Endothelial cell of umbilical vein (primary cell): ENCODE results near the gene TSEN34. TPM values are rescaled to one million over a fixed set of nuclear protein-coding genes. Genes with fewer than 3 reads are reported as not detected.

Experiments
- BruUV-seq: library from RNA; stranded (reverse); fragments of 400-500 nt; replicated peaks from 2 replicates; lab custom pipeline; 2021; lab: Mats Ljungman, UMichigan
- CTCF ChIA-PET: fragments of 300-600, 350-600 bp; sonication (Branson Sonifier 250); formaldehyde crosslinking; loops from one replicate; lab custom pipeline; 2021; ENCODE audit warnings: antibody characterized with exemption, inconsistent platforms; lab: Charles Lee
- POLR2A ChIA-PET: fragments of 300-600, 350-600 bp; sonication (Branson Sonifier 250); formaldehyde crosslinking; loops from one replicate; lab custom pipeline; 2021; ENCODE audit warnings: antibody characterized with exemption, inconsistent platforms; lab: Charles Lee
- DNase-seq: peaks from one replicate; pipeline ENCODE4 v3.0.0-alpha.2; 2011; ENCODE audit warnings: low read depth, low spot score
- FAIRE-seq: peaks from 2 replicates; lab custom pipeline; 2011; peaks lifted over from hg19 to GRCh38; lab: Jason Lieb, UNC
- H2AFZ ChIP-seq: 2 replicates; pipeline ENCODE4 v1.6.0; 2012; ENCODE audit warnings: low read depth, low read length, control low read depth, inconsistent platforms
- H3K27ac ChIP-seq: 2 replicates; pipeline ENCODE4 v1.5.1; 2011; ENCODE audit warnings: low read depth, mild to moderate bottlenecking, control low read depth, low read length, moderate library complexity; ENCODE audit not compliant: insufficient read depth
- H3K27me3 ChIP-seq, 2 experiments: 2 replicates each; pipeline versions ENCODE4 v1.6.0 to v1.6.1; 2011; ENCODE audit warnings: low read length in 2 of 2, mixed read lengths in 1 of 2; ENCODE audit not compliant: control insufficient read depth in 2 of 2, insufficient read depth in 2 of 2
- H3K36me3 ChIP-seq, 2 experiments: 2 replicates in 1 of 2; 3 replicates in 1 of 2; pipeline ENCODE4 v1.5.1; 2011; ENCODE audit warnings: low read length in 2 of 2, mild to moderate bottlenecking in 1 of 2, moderate library complexity in 1 of 2; ENCODE audit not compliant: control insufficient read depth in 2 of 2, insufficient read depth in 2 of 2; ENCODE audit errors: extremely low read depth in 1 of 2
- H3K4me1 ChIP-seq: 3 replicates; pipeline ENCODE4 v1.5.1; 2011; ENCODE audit warnings: mild to moderate bottlenecking, low read length; ENCODE audit not compliant: control insufficient read depth, insufficient read depth; ENCODE audit errors: extremely low read depth
- H3K4me2 ChIP-seq: 2 replicates; pipeline ENCODE4 v1.6.1; 2011; ENCODE audit warnings: low read length, control low read depth, mixed read lengths; ENCODE audit not compliant: insufficient read depth
- H3K4me3 ChIP-seq, 3 experiments: fragments of 200-600 bp in 1 of 3; sonication (generic), shearing (Covaris generic) in 1 of 3; replicated peaks in 1 of 3; 2 replicates each; pipeline ENCODE4 v1.5.1; 2011 to 2016; ENCODE audit warnings: control low read depth in 3 of 3, low read length in 3 of 3, mild to moderate bottlenecking in 2 of 3, inconsistent platforms in 1 of 3, low read depth in 1 of 3, moderate library complexity in 1 of 3; ENCODE audit not compliant: insufficient read depth in 1 of 3
- H3K79me2 ChIP-seq: 2 replicates; pipeline ENCODE4 v1.6.0; 2012; ENCODE audit warnings: low read length, inconsistent platforms; ENCODE audit not compliant: control insufficient read depth, insufficient read depth
- H3K9ac ChIP-seq: replicated peaks from 2 replicates; pipeline ENCODE3; 2011; ENCODE audit warnings: low read length, control low read depth; ENCODE audit not compliant: insufficient read depth; ENCODE audit errors: extremely low read depth
- H3K9me1 ChIP-seq: replicated peaks from 3 replicates; pipeline ENCODE4 v1.6.0; 2011; ENCODE audit warnings: mild to moderate bottlenecking, low read length; ENCODE audit not compliant: control insufficient read depth, insufficient read depth; ENCODE audit errors: extremely low read depth
- H3K9me3 ChIP-seq: replicated peaks from 2 replicates; pipeline ENCODE4 v1.5.1; 2012; ENCODE audit warnings: low read length, inconsistent platforms; ENCODE audit not compliant: control insufficient read depth, insufficient read depth
- H4K20me1 ChIP-seq: replicated peaks from 2 replicates; pipeline ENCODE3; 2011; ENCODE audit warnings: mild to moderate bottlenecking, low read length; ENCODE audit not compliant: control insufficient read depth, insufficient read depth; ENCODE audit errors: extremely low read depth
- CTCF ChIP-seq, 2 donors: IDR thresholded peaks; 1 replicate in 1 of 2; 2 replicates in 1 of 2; pipeline ENCODE4 v1.5.1; 2011; ENCODE audit warnings: low read length in 2 of 2, mild to moderate bottlenecking in 2 of 2, moderate library complexity in 2 of 2, control low read depth in 1 of 2, inconsistent platforms in 1 of 2, low read depth in 1 of 2; ENCODE audit not compliant: insufficient read depth in 1 of 2; ENCODE audit errors: extremely low read depth in 1 of 2
- EZH2 ChIP-seq: IDR thresholded peaks from 2 replicates; pipeline ENCODE4 v1.6.1; 2012; ENCODE audit warnings: borderline replicate concordance, low read depth, mild to moderate bottlenecking, moderate library complexity, low read length, inconsistent platforms; ENCODE audit not compliant: severe bottlenecking
- FOS ChIP-seq: IDR thresholded peaks from 2 replicates; pipeline ENCODE4 v1.6.1; 2011; ENCODE audit warnings: mild to moderate bottlenecking, low read length, moderate library complexity, borderline replicate concordance; ENCODE audit not compliant: insufficient read depth
- GATA2 ChIP-seq: IDR thresholded peaks from 2 replicates; pipeline ENCODE4 v1.7.0; 2011; ENCODE audit warnings: low read depth, mild to moderate bottlenecking, moderate library complexity, mixed read lengths, low read length; ENCODE audit not compliant: insufficient read length, insufficient read depth
- JUN ChIP-seq: IDR thresholded peaks from 2 replicates; pipeline ENCODE4 v1.6.1; 2011; ENCODE audit warnings: borderline replicate concordance, low read depth; ENCODE audit not compliant: insufficient read length, insufficient read depth
- MAX ChIP-seq: IDR thresholded peaks from 2 replicates; pipeline ENCODE4 v1.6.1; 2011; ENCODE audit not compliant: insufficient read depth, insufficient read length
- MYC ChIP-seq: IDR thresholded peaks from one replicate; pipeline ENCODE4 v1.6.1; 2011; ENCODE audit warnings: mild to moderate bottlenecking, low read depth, low read length
- POLR2A ChIP-seq: IDR thresholded peaks from 2 replicates; pipeline ENCODE4 v1.6.1; 2012; ENCODE audit warnings: low read depth, mild to moderate bottlenecking, control low read depth, low read length
- POLR2AphosphoS5 ChIP-seq: IDR thresholded peaks from 2 replicates; pipeline ENCODE4 v1.6.1; 2012; ENCODE audit warnings: low read depth, mild to moderate bottlenecking, control low read depth, low read length, moderate library complexity; ENCODE audit not compliant: insufficient read depth
- dilution Hi-C: fragments of 300-500 bp; cut with MboI; formaldehyde crosslinking; loops from one replicate; pipeline ENCODE4 v1.15.0; 2019; ENCODE audit warnings: low sequenced_read_pairs; ENCODE audit not compliant: extremely low pct_ligation_motif_present
- intact Hi-C: fragments of 100-400 bp; cut with micrococcal nuclease; formaldehyde crosslinking; loops from one replicate; pipeline ENCODE4 v1.10.0; 2022
- polyA plus RNA-seq, 4 experiments: library from polyadenylated mRNA; depleted of rRNA in 3 of 4; stranded (reverse) in 3 of 4; unstranded in 1 of 4; fragments of >200 nt; gene quantifications; 2 replicates each; pipeline versions ENCODE4 v1.2.1 to v1.2.3, GENCODE V29; 2011 to 2012; ENCODE audit warnings: missing spikeins in 1 of 4
- total RNA-seq: library from RNA; stranded (reverse); gene quantifications from 2 replicates; pipeline ENCODE4 v1.2.3, GENCODE V29; 2021

TSEN34 gene
- total and polyA plus RNA-seq, 2 donors (not counting 3 experiments of a cell fraction or from before 2014, with no cell fraction given): 40.7 to 81.9 TPM

- intact Hi-C loops (loop anchor here (1.0 to 5.0 kb wide), 6 partner anchors 10 to 298 kb away; partner anchors contain the start of genes CNOT3, PRPF31, RPS9 and TFPT), dilution Hi-C loops (no loop called here)
- Histone ChIP-seq H3K27ac (peak within 1 kb of the TSS; percentile 71), H3K36me3 (peaks cover 6 to 23% of the 10 kb centered on the region in 2 experiments), H3K4me3 (peak within 1 kb of the TSS; percentile 56 to 80 (median 77)), H3K9ac (peak within 1 kb of the TSS; percentile 81), H4K20me1 (no peaks in the 10 kb centered on the region), H3K27me3 (peaks cover 0 to 8% of the 10 kb centered on the region in 2 experiments), H3K9me1 (no peaks in the 10 kb centered on the region), H3K79me2 (peaks cover 4% of the 10 kb centered on the region), H3K9me3 (no peaks in the 10 kb centered on the region), H2AFZ (peak within 1 kb of the TSS; percentile 73), H3K4me2 (peak within 1 kb of the TSS; percentile 76), H3K4me1 (peaks cover 18% of the 10 kb centered on the region)
- TF ChIP-seq MAX (no peak), POLR2AphosphoS5 (peak; percentile 41), JUN (no peak), GATA2 (no peak), MYC (no peak), POLR2A (peak; percentile 83), CTCF (IDR thresholded peaks at IDR 0.05; ENCODE audit: extremely low read depth in 1 of 2, insufficient read depth in 1 of 2, low read depth in 1 of 2, low read length in 2 of 2) (peak; percentile 24 to 29), FOS (no peak), EZH2 (no peak)
- FAIRE-seq: peak; percentile 100
- ChIA-PET POLR2A (interaction anchor here (0.5 to 1.6 kb wide), 3 partner anchors 9 to 30 kb away, joined by 3 to 4 read pairs (median 3); partner anchors contain the start of gene MBOAT7), CTCF (interaction anchor here (0.7 to 1.8 kb wide), 9 partner anchors 13 to 1474 kb away, joined by 3 to 8 read pairs (median 3); partner anchors contain the start of genes CNOT3, LENG8, MBOAT7 and TMC4)
- DNase-seq: peak; percentile 100
- BruUV-seq: no TSS peak
Observed at GRCh38 chr19:54159352-54160181, 31.5 kb upstream of the TSEN34 start, which contains the start of gene LENG1. TSS of gene LENG1 (minus strand) at chr19:54159721. CDS start at chr19:54159695, 26 bp downstream.
